HepG2 (cell line): ENCODE data around the gene GRM7.

Experiments used
- HHEX ChIP-seq: IDR thresholded peaks from 2 replicates; pipeline ENCODE4 v1.6.1; 2016; ENCODE audit warnings: control low read depth
- HMG20B ChIP-seq: conservative IDR thresholded peaks from 2 replicates; pipeline ENCODE4 v1.6.1; 2016; ENCODE audit warnings: missing genetic modification reagents, missing compliant biosample characterization
- NCOR1 ChIP-seq: fragments of 200-600 bp; sonication (generic); IDR thresholded peaks from 2 replicates; pipeline ENCODE4 v1.7.0; 2017; ENCODE audit warnings: antibody characterized with exemption, low read length, borderline replicate concordance
- ZNF782 ChIP-seq: sonication (generic); formaldehyde crosslinking; IDR thresholded peaks from 2 replicates; pipeline ENCODE4 v1.4.0; 2020; ENCODE audit warnings: missing genetic modification reagents, mild to moderate bottlenecking, borderline replicate concordance

DNA sequence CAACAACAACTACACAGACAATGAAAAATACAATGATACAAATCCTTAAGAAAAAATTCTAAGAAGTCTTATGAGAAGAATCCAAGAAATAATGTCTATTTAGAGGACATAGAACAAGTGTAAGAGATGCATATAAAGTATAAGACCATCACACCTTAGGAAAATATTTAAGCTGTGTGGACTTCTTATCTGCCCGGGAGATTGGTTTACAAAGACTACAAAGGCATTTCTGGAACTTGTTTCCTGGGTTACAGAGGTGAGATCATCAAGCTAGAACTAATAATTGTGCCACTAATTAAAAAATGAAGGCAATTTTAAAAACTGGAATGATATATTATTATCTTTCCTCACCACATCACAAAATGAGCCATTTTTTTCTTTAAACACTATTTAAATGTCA is 507.1 kb downstream of the GRM7 start:
- TF ChIP-seq HHEX (no peak), NCOR1 (no peak), HMG20B (no peak), ZNF782 (CRISPR knock-in tag) (no peak)
